Tibial artery (tissue), 4 donors: Measurements from ENCODE around the gene SRGAP1.
"Not testable (repeated sequence)": the region's sequence is repeated elsewhere in the genome, so short reads cannot be mapped to it uniquely, and the experiment has no call there.

Experiments
- DNase-seq, 2 donors: peaks; one replicate each; pipeline ENCODE4 v3.0.0-alpha.2; 2019
- H3K27ac ChIP-seq, 2 donors: fragments of 200-600 bp; sonication (generic) in 1 of 2; 1 replicate in 1 of 2; 2 replicates in 1 of 2; pipeline ENCODE4 v1.5.1; 2018 to 2019; ENCODE audit warnings: mild to moderate bottlenecking in 1 of 2
- H3K27me3 ChIP-seq, 2 donors: fragments of 200-600 bp; sonication (generic) in 1 of 2; one replicate each; pipeline versions ENCODE4 v1.5.1 to v1.6.0; 2016 to 2019
- H3K36me3 ChIP-seq, 3 donors: fragments of 200-600 bp; sonication (generic) in 2 of 3; one replicate each; pipeline ENCODE4 v1.5.1; 2016 to 2019; ENCODE audit warnings: mild to moderate bottlenecking in 2 of 3
- H3K4me1 ChIP-seq, 4 donors: fragments of 200-600 bp; sonication (generic) in 2 of 4; 1 replicate in 3 of 4; 2 replicates in 1 of 4; pipeline ENCODE4 v1.5.1; 2016 to 2019
- H3K4me3 ChIP-seq, 2 donors: fragments of 200-600 bp; sonication (generic) in 1 of 2; 1 replicate in 1 of 2; 2 replicates in 1 of 2; pipeline ENCODE4 v1.5.1; 2018 to 2019; ENCODE audit warnings: mild to moderate bottlenecking in 2 of 2
- H3K9me3 ChIP-seq, 3 donors: fragments of 200-600 bp; sonication (generic) in 1 of 3; one replicate each; pipeline ENCODE4 v1.5.1; 2016 to 2019
- CTCF ChIP-seq, 2 experiments: fragments of 200-600 bp in 1 of 2; fragments of 450-650 bp in 1 of 2; IDR thresholded peaks; one replicate each; pipeline ENCODE4 v1.5.1; 2017 to 2019; ENCODE audit warnings: antibody characterized with exemption in 2 of 2, mild to moderate bottlenecking in 1 of 2, moderate library complexity in 1 of 2
- intact Hi-C: fragments of 100-400 bp; cut with DNase I; formaldehyde crosslinking; loops from one replicate; pipeline ENCODE4 v1.15.0; 2023; ENCODE audit warnings: low total_unique reads

SRGAP1 gene

GRCh38 chr12:64157110-64157509, 312.6 kb downstream of the SRGAP1 start:
- intact Hi-C loops, result no loop called here
- DNase-seq, result no peak
- Histone ChIP-seq H3K9me3 (no peaks in the 10 kb centered on the region), H3K36me3 (no peaks in the 10 kb centered on the region), H3K4me1 (no peaks in the 10 kb centered on the region), H3K4me3 (no peak overlapping the region), H3K27me3 (no peaks in the 10 kb centered on the region), H3K27ac (no peak overlapping the region)
- no peak for TF ChIP-seq CTCF (IDR thresholded peaks at IDR 0.05)

- Histone ChIP-seq H3K36me3 (no peaks in the 10 kb centered on the region), H3K27ac (no peak overlapping the region), H3K27me3 (no peaks in the 10 kb centered on the region), H3K9me3 (no peaks in the 10 kb centered on the region), H3K4me3 (no peak overlapping the region), H3K4me1 (no peaks in the 10 kb centered on the region)
- no peak for DNase-seq
- TF ChIP-seq CTCF (IDR thresholded peaks at IDR 0.05), result no peak
- intact Hi-C loops, result no loop called here
Measured at GRCh38 chr12:64160021-64160710, 315.7 kb downstream of the SRGAP1 start.

- no peak overlapping the region for H3K27ac ChIP-seq
- H3K4me1 ChIP-seq, result no peaks in the 10 kb centered on the region
- TF ChIP-seq CTCF (IDR thresholded peaks at IDR 0.05), result no peak
- H3K9me3 ChIP-seq, result no peaks in the 10 kb centered on the region
- intact Hi-C loops, result no loop called here
- H3K27me3 ChIP-seq, result no peaks in the 10 kb centered on the region
- H3K36me3 ChIP-seq, result no peaks in the 10 kb centered on the region
- no peak overlapping the region for H3K4me3 ChIP-seq
- DNase-seq, result no peak
Measured at GRCh38 chr12:64160711-64161060, 316.2 kb downstream of the SRGAP1 start.

- H3K4me3 ChIP-seq, intact Hi-C loops, H3K27me3 ChIP-seq, H3K27ac ChIP-seq, H3K9me3 ChIP-seq, H3K36me3 ChIP-seq, H3K4me1 ChIP-seq, DNase-seq: not testable (repeated sequence)
Measured at GRCh38 chr12:64166606-64167005, 322.1 kb downstream of the SRGAP1 start.

- DNase-seq, result not testable (repeated sequence)
Measured at GRCh38 chr12:64167041-64167440, 322.5 kb downstream of the SRGAP1 start.

GRCh38 chr12:64170024-64170423, 325.5 kb downstream of the SRGAP1 start:
- no peak for DNase-seq
- peaks cover 0 to 4% (median 1%) of the 10 kb centered on the region in 4 donors for H3K4me1 ChIP-seq
- H3K27ac ChIP-seq, result no peak overlapping the region
- no peak overlapping the region for H3K4me3 ChIP-seq
- no peaks in the 10 kb centered on the region for H3K27me3 ChIP-seq
- H3K9me3 ChIP-seq, result no peaks in the 10 kb centered on the region
- no peak for TF ChIP-seq CTCF (IDR thresholded peaks at IDR 0.05)
- no peaks in the 10 kb centered on the region for H3K36me3 ChIP-seq
- intact Hi-C loops, result no loop called here

More at GRCh38 chr12:64167041-64167440, 322.5 kb downstream of the SRGAP1 start:
- intact Hi-C loops, H3K4me3 ChIP-seq, H3K27ac ChIP-seq, H3K9me3 ChIP-seq, H3K27me3 ChIP-seq, H3K4me1 ChIP-seq, H3K36me3 ChIP-seq: not testable (repeated sequence)

- Histone ChIP-seq H3K36me3 (no peaks in the 10 kb centered on the region), H3K27ac (no peak overlapping the region), H3K4me1 (peaks cover 0 to 4% (median 1%) of the 10 kb centered on the region in 4 donors), H3K4me3 (no peak overlapping the region), H3K9me3 (no peaks in the 10 kb centered on the region), H3K27me3 (no peaks in the 10 kb centered on the region)
- intact Hi-C loops, result no loop called here
- DNase-seq, result no peak
- TF ChIP-seq CTCF (IDR thresholded peaks at IDR 0.05), result no peak
Measured at GRCh38 chr12:64170730-64171129, 326.2 kb downstream of the SRGAP1 start.
